Neural crest cell (in vitro differentiated cells): ENCODE data around the gene OPN1SW. TPM values are rescaled to one million over a fixed set of nuclear protein-coding genes. Genes with fewer than 3 reads are reported as not detected.

Source experiments
- DNase-seq: peaks from one replicate; pipeline ENCODE4 v3.0.0; 2021; ENCODE audit warnings: low read depth, mixed read lengths, low spot score
- H3K27ac Mint-ChIP-seq: one replicate; pipeline ENCODE4 v1.8.0; 2021; ENCODE audit warnings: mild to moderate bottlenecking, mixed read lengths; ENCODE audit not compliant: unreplicated experiment
- H3K27me3 Mint-ChIP-seq: 2 replicates; pipeline ENCODE4 v1.8.0; 2021; ENCODE audit warnings: low read depth, mild to moderate bottlenecking, mixed read lengths
- H3K36me3 Mint-ChIP-seq: 2 replicates; pipeline ENCODE4 v1.8.0; 2021; ENCODE audit warnings: low read depth, mild to moderate bottlenecking, mixed read lengths
- H3K4me1 Mint-ChIP-seq: 2 replicates; pipeline ENCODE4 v1.8.0; 2021; ENCODE audit warnings: mixed read lengths
- H3K4me3 Mint-ChIP-seq: one replicate; pipeline ENCODE4 v1.8.0; 2021; ENCODE audit warnings: mild to moderate bottlenecking, mixed read lengths
- H3K9me3 Mint-ChIP-seq: 2 replicates; pipeline ENCODE4 v1.8.0; 2021; ENCODE audit warnings: mixed read lengths
- total RNA-seq: library from RNA; stranded (reverse); gene quantifications from 2 replicates; pipeline ENCODE4 v1.2.1, GENCODE V29; 2021
- TF ChIP-seq, protein P1 (sequence below): fragments of 200-600 bp; sonication (generic); conservative IDR thresholded peaks from 2 replicates; pipeline ENCODE4 v1.5.0; 2021; ENCODE audit warnings: antibody characterized with exemption, mild to moderate bottlenecking

The OPN1SW gene
- total RNA-seq, 1 donor from 2014 or later: not detected

GRCh38 chr7:128812514-128813168 is 37.0 kb upstream of the OPN1SW start:
- H3K4me1 Mint-ChIP-seq: no peaks in the 10 kb centered on the region
- peaks cover 11% of the 10 kb centered on the region for H3K36me3 Mint-ChIP-seq
- H3K27me3 Mint-ChIP-seq: no peaks in the 10 kb centered on the region
- no peak overlapping the region for H3K27ac Mint-ChIP-seq
- H3K4me3 Mint-ChIP-seq: no peak overlapping the region
- no peaks in the 10 kb centered on the region for H3K9me3 Mint-ChIP-seq
- TF ChIP-seq, protein P1, sequence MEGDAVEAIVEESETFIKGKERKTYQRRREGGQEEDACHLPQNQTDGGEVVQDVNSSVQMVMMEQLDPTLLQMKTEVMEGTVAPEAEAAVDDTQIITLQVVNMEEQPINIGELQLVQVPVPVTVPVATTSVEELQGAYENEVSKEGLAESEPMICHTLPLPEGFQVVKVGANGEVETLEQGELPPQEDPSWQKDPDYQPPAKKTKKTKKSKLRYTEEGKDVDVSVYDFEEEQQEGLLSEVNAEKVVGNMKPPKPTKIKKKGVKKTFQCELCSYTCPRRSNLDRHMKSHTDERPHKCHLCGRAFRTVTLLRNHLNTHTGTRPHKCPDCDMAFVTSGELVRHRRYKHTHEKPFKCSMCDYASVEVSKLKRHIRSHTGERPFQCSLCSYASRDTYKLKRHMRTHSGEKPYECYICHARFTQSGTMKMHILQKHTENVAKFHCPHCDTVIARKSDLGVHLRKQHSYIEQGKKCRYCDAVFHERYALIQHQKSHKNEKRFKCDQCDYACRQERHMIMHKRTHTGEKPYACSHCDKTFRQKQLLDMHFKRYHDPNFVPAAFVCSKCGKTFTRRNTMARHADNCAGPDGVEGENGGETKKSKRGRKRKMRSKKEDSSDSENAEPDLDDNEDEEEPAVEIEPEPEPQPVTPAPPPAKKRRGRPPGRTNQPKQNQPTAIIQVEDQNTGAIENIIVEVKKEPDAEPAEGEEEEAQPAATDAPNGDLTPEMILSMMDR: no peak
- DNase-seq: no peak

GRCh38 chr7:128811631-128812430 is 36.2 kb upstream of the OPN1SW start:
- no peak overlapping the region for H3K27ac Mint-ChIP-seq
- no peak overlapping the region for H3K4me3 Mint-ChIP-seq
- DNase-seq: no peak
- H3K27me3 Mint-ChIP-seq: no peaks in the 10 kb centered on the region
- peaks cover 11% of the 10 kb centered on the region for H3K36me3 Mint-ChIP-seq
- TF ChIP-seq, protein P1: no peak
- H3K9me3 Mint-ChIP-seq: no peaks in the 10 kb centered on the region
- no peaks in the 10 kb centered on the region for H3K4me1 Mint-ChIP-seq

GRCh38 chr7:128810997-128811396 is 35.4 kb upstream of the OPN1SW start:
- peaks cover 11% of the 10 kb centered on the region for H3K36me3 Mint-ChIP-seq
- no peaks in the 10 kb centered on the region for H3K27me3 Mint-ChIP-seq
- H3K27ac Mint-ChIP-seq: no peak overlapping the region
- H3K4me3 Mint-ChIP-seq: no peak overlapping the region
- TF ChIP-seq, protein P1: no peak
- H3K4me1 Mint-ChIP-seq: no peaks in the 10 kb centered on the region
- no peaks in the 10 kb centered on the region for H3K9me3 Mint-ChIP-seq
- DNase-seq: no peak

DNA sequence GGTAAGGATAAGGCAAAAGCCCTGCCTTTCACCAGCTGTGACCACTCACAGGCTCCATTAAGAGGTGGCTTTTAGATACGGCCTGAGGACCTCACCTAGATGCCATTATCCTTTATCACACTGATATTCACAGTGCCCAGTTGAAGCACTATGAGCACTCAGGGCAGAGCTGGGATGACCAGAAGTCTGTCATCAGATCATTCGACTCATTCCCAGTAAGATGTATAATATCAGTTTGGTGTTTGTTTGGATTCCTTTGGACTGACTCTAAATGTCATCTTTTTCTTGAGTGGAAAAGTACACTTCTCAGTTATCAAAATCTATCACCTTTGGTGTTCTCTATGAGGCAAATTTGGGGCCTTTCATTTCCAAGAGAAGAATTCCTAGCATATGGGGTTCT is 34.9 kb upstream of the OPN1SW start:
- Mint-ChIP-seq H3K36me3 (peaks cover 11% of the 10 kb centered on the region), H3K27me3 (no peaks in the 10 kb centered on the region), H3K27ac (no peak overlapping the region), H3K9me3 (no peaks in the 10 kb centered on the region), H3K4me3 (no peak overlapping the region), H3K4me1 (no peaks in the 10 kb centered on the region)
- no peak for DNase-seq
- TF ChIP-seq, protein P1: no peak

- Mint-ChIP-seq H3K4me3 (no peak overlapping the region), H3K27ac (no peak overlapping the region)
These were observed 33.8 kb upstream of the OPN1SW start for GRCh38 chr7:128809363-128809762.

More at GRCh38 chr7:128809363-128809762, 33.8 kb upstream of the OPN1SW start:
- Mint-ChIP-seq H3K36me3 (peaks cover 4% of the 10 kb centered on the region), H3K9me3 (no peaks in the 10 kb centered on the region), H3K27me3 (no peaks in the 10 kb centered on the region), H3K4me1 (no peaks in the 10 kb centered on the region)
- no peak for DNase-seq
- TF ChIP-seq, protein P1: no peak
